SH-SY5Y (cell line): ENCODE data around the gene EPC1.

Source experiments
- GATA2 ChIP-seq: IDR thresholded peaks from 2 replicates; pipeline ENCODE4 v1.6.1; 2011; ENCODE audit warnings: mild to moderate bottlenecking, low read depth, low read length
- GATA3 ChIP-seq: IDR thresholded peaks from 2 replicates; pipeline ENCODE4 v1.6.1; 2011; ENCODE audit warnings: low read depth, mild to moderate bottlenecking, low read length, moderate library complexity

- no peak for TF ChIP-seq GATA3
- no peak for TF ChIP-seq GATA2
These were observed 78.2 kb downstream of the EPC1 start for GRCh38 chr10:32268788-32269187.
